HepG2 (cell line): Measurements from ENCODE around the gene CCDC183. TPM values are rescaled to one million over a fixed set of nuclear protein-coding genes. Genes with fewer than 3 reads are reported as not detected.
"Not testable (repeated sequence)": the region's sequence is repeated elsewhere in the genome, so short reads cannot be mapped to it uniquely, and the experiment has no call there.

Source experiments
- ATAC-seq: fragments of 200-7000 bp; cut with Tn5 transposase; 3 replicates; pipeline ENCODE4 v1.9.1; 2020; ENCODE audit warnings: mild to moderate bottlenecking, moderate library complexity
- BruUV-seq: library from RNA; stranded (reverse); fragments of 400-500 nt; replicated peaks from 2 replicates; lab custom pipeline; 2021; lab: Mats Ljungman, UMichigan
- CTCF ChIA-PET: fragments of 300-600 bp; formaldehyde crosslinking; extraction: SDS; loops from one replicate; lab custom pipeline; 2021; ENCODE audit warnings: low total read pairs, inconsistent platforms, low intra/inter-chr PET ratio; lab: Yijun Ruan, JAX
- POLR2A ChIA-PET: fragments of 350-600 bp; sonication (Branson Sonifier 250); formaldehyde crosslinking; loops from one replicate; lab custom pipeline; 2020; ENCODE audit warnings: antibody characterized with exemption, inconsistent platforms; lab: Yijun Ruan, JAX
- DNase-seq: peaks from one replicate; pipeline ENCODE4 v3.0.0-alpha.2; 2015; ENCODE audit warnings: low spot score
- FAIRE-seq: peaks from 3 replicates; lab custom pipeline; 2011; peaks lifted over from hg19 to GRCh38; lab: Jason Lieb, UNC
- H2AFZ ChIP-seq: one replicate; pipeline ENCODE4 v1.6.1; 2011; ENCODE audit warnings: low read length, inconsistent platforms
- H3K27ac ChIP-seq: fragments of 300-600 bp; 3 replicates; pipeline ENCODE4 v1.8.0; 2011; ENCODE audit warnings: mixed run types, mild to moderate bottlenecking, mixed read lengths, low read length, inconsistent platforms; ENCODE audit not compliant: insufficient read depth; ENCODE audit errors: extremely low read length
- H3K27me3 ChIP-seq, 2 experiments: fragments of 200-600 bp in 1 of 2; 2 replicates in 1 of 2; 3 replicates in 1 of 2; pipeline versions ENCODE4 v1.6.0 to v1.8.0; 2011; ENCODE audit warnings: low read length in 2 of 2, mild to moderate bottlenecking in 2 of 2, moderate library complexity in 2 of 2, inconsistent platforms in 1 of 2; ENCODE audit not compliant: insufficient read depth in 2 of 2, control insufficient read depth in 1 of 2
- H3K36me3 ChIP-seq, 2 experiments: fragments of 200-600 bp in 1 of 2; replicated peaks in 1 of 2; 2 replicates in 1 of 2; 3 replicates in 1 of 2; pipeline versions ENCODE4 v1.5.1 to v1.8.0; 2011; ENCODE audit warnings: low read length in 2 of 2, inconsistent platforms in 1 of 2; ENCODE audit not compliant: insufficient read depth in 2 of 2, control insufficient read depth in 1 of 2
- H3K4me1 ChIP-seq: 2 replicates; pipeline ENCODE4 v1.5.1; 2012; ENCODE audit warnings: low read length, inconsistent platforms; ENCODE audit not compliant: insufficient read depth
- H3K4me2 ChIP-seq: 2 replicates; pipeline ENCODE4 v1.6.0; 2011; ENCODE audit warnings: low read depth, low read length, inconsistent platforms
- H3K4me3 ChIP-seq, 3 experiments: fragments of 200-600 bp in 1 of 3; sonication (generic), shearing (Covaris generic) in 1 of 3; replicated peaks in 1 of 3; 2 replicates each; pipeline ENCODE4 v1.5.1; 2011 to 2016; ENCODE audit warnings: low read length in 3 of 3, inconsistent platforms in 2 of 3, low read depth in 2 of 3, mild to moderate bottlenecking in 2 of 3, control low read depth in 1 of 3, mixed read lengths in 1 of 3; ENCODE audit not compliant: insufficient read depth in 1 of 3
- H3K79me2 ChIP-seq: one replicate; pipeline ENCODE4 v1.6.1; 2011; ENCODE audit warnings: low read length, inconsistent platforms; ENCODE audit not compliant: insufficient read depth
- H3K9ac ChIP-seq: 2 replicates; pipeline ENCODE4 v1.6.0; 2011; ENCODE audit warnings: mild to moderate bottlenecking, low read depth, low read length, inconsistent platforms; ENCODE audit not compliant: insufficient read depth
- H3K9me3 ChIP-seq: 2 replicates; pipeline ENCODE4 v1.5.1; 2012; ENCODE audit warnings: mild to moderate bottlenecking, low read length
- H4K20me1 ChIP-seq: 2 replicates; pipeline ENCODE4 v1.6.0; 2011; ENCODE audit warnings: inconsistent platforms, mild to moderate bottlenecking, low read length, moderate library complexity; ENCODE audit not compliant: insufficient read depth
- BHLHE40 ChIP-seq: IDR thresholded peaks from 2 replicates; pipeline ENCODE4 v1.6.1; 2011; ENCODE audit warnings: low read length, improper control_type of control experiment
- CREB1 ChIP-seq, 2 experiments: fragments of 450-650 bp in 1 of 2; IDR thresholded peaks; 2 replicates each; pipeline ENCODE4 v1.6.1; 2016 to 2017; ENCODE audit warnings: control low read depth in 1 of 2, mild to moderate bottlenecking in 1 of 2, missing compliant biosample characterization in 1 of 2, missing genetic modification characterization in 1 of 2
- GABPB1 ChIP-seq: IDR thresholded peaks from 2 replicates; pipeline ENCODE4 v1.6.1; 2016; ENCODE audit warnings: mild to moderate bottlenecking, missing genetic modification reagents, moderate library complexity, missing compliant biosample characterization
- HMGXB4 ChIP-seq, 2 experiments: sonication (generic) in 1 of 2; formaldehyde crosslinking in 1 of 2; IDR thresholded peaks; 2 replicates each; pipeline versions ENCODE4 v1.4.0 to v1.6.1; 2018 to 2020; ENCODE audit warnings: missing genetic modification reagents in 2 of 2, borderline replicate concordance in 1 of 2, low read depth in 1 of 2, mild to moderate bottlenecking in 1 of 2, missing biosample characterization in 1 of 2
- KAT8 ChIP-seq: IDR thresholded peaks from 2 replicates; pipeline ENCODE4 v1.6.1; 2016; ENCODE audit warnings: missing genetic modification reagents, missing compliant biosample characterization
- MED1 ChIP-seq: sonication (generic); formaldehyde crosslinking; IDR thresholded peaks from 2 replicates; pipeline ENCODE4 v1.4.0; 2020; ENCODE audit warnings: missing genetic modification reagents
- RAD51 ChIP-seq: fragments of 450-650 bp; IDR thresholded peaks from 2 replicates; pipeline ENCODE4 v1.6.1; 2016; ENCODE audit warnings: borderline replicate concordance
- USF2 ChIP-seq, 2 experiments: sonication (generic) in 1 of 2; formaldehyde crosslinking in 1 of 2; IDR thresholded peaks; 2 replicates each; pipeline versions ENCODE4 v1.5.1 to v1.6.1; 2011 to 2020; ENCODE audit warnings: borderline replicate concordance in 1 of 2, low read depth in 1 of 2, low read length in 1 of 2, mild to moderate bottlenecking in 1 of 2, missing genetic modification reagents in 1 of 2, moderate library complexity in 1 of 2
- ZBTB33 ChIP-seq: sonication (generic); formaldehyde crosslinking; IDR thresholded peaks from 2 replicates; pipeline ENCODE4 v1.4.0; 2020; ENCODE audit warnings: missing genetic modification reagents
- ZNF687 ChIP-seq: sonication (generic); formaldehyde crosslinking; IDR thresholded peaks from 2 replicates; pipeline ENCODE4 v1.5.1; 2020; ENCODE audit warnings: mild to moderate bottlenecking, missing genetic modification reagents, moderate library complexity
- WGBS: methylation state at CpG from one replicate; pipeline ENCODE4 v1.1.6; 2017; ENCODE audit warnings: low lambda C conversion rate; 5-methylcytosine and 5-hydroxymethylcytosine counted together
- in situ Hi-C: cut with HindIII; loops from 2 replicates; pipeline ENCODE4 v1.10.0; 2017; ENCODE audit warnings: low pct_unique_long_range_greater_than_20kb; ENCODE audit not compliant: extremely low pct_ligation_motif_present
- intact Hi-C: fragments of 100-400 bp; cut with micrococcal nuclease; formaldehyde crosslinking; loops from one replicate; pipeline ENCODE4 v1.10.0; 2022; ENCODE audit not compliant: unreplicated experiment
- polyA plus RNA-seq, 8 experiments: library from polyadenylated mRNA; depleted of rRNA in 3 of 8; stranded (reverse) in 7 of 8; unstranded in 1 of 8; fragments of >200 nt; fragmentation: Illumina TruSeq in 4 of 8; extraction: Trizol in 4 of 8; gene quantifications; 2 replicates each; pipeline versions ENCODE4 v1.2.1 to v1.2.3, GENCODE V29; 2011 to 2016; ENCODE audit warnings: low read depth in 4 of 8, missing spikeins in 1 of 8, mixed read lengths in 1 of 8; ENCODE audit not compliant: insufficient read depth in 1 of 8
- total RNA-seq, 5 experiments: library from RNA; depleted of rRNA; stranded (reverse); fragments of >200 nt; fragmentation: Illumina TruSeq; extraction: Trizol; gene quantifications; 2 replicates each; pipeline ENCODE4 v1.2.3, GENCODE V29; 2016; ENCODE audit warnings: low read depth in 1 of 5

The CCDC183 gene
- total and polyA plus RNA-seq, 2 of the 13 experiments (the other 11 are each of a cell fraction or from before 2014, with no cell fraction given) = 5.0 to 66.4 TPM

- H2AFZ ChIP-seq; H3K79me2 ChIP-seq; H3K9ac ChIP-seq; intact Hi-C loops; H3K27me3 ChIP-seq; H3K36me3 ChIP-seq; in situ Hi-C loops; H4K20me1 ChIP-seq; BruUV-seq; H3K27ac ChIP-seq; DNase-seq; ATAC-seq; H3K9me3 ChIP-seq; TF ChIP-seq USF2 (IDR thresholded peaks at IDR 0.05; ENCODE audit: low read depth, low read length); CREB1 (CRISPR knock-in tag; IDR thresholded peaks at IDR 0.05): not testable (repeated sequence)
- Histone ChIP-seq H3K4me3 (0 out of 6 replicates have a peak overlapping the region, but pooled peaks of 1 of the 3 experiments have one; percentile 50), H3K4me2 (peak overlapping the region; percentile 42), H3K4me1 (peaks cover 60% of the 10 kb centered on the region)
- peak; percentile 23 for FAIRE-seq
- POLR2A ChIA-PET = interaction anchor here (0.6 kb wide), 2 partner anchors 13 to 31 kb away, joined by 3 to 4 read pairs; no protein-coding TSS in a partner anchor
- 23% methylated on average over 8 of the region's 18 CpGs for WGBS
- CTCF ChIA-PET = interaction anchor here (1.6 kb wide), 1 partner anchor 18 kb away, joined by 7 read pairs; no protein-coding TSS in a partner anchor
- TF ChIP-seq KAT8 (CRISPR knock-in tag) (0 out of 2 replicates have a peak, but pooled peaks have one; percentile 19), USF2 (CRISPR knock-in tag; IDR thresholded peaks at IDR 0.05; ENCODE audit: borderline replicate concordance) (peak; percentile 74; the same call in 1 of the 2 replicates), MED1 (CRISPR knock-in tag) (0 out of 2 replicates have a peak, but pooled peaks have one; percentile 17), ZBTB33 (CRISPR knock-in tag) (0 out of 2 replicates have a peak, but pooled peaks have one; percentile 5), GABPB1 (0 out of 2 replicates have a peak, but pooled peaks have one; percentile 11), BHLHE40 (peak; percentile 53; the same call in 1 of the 2 replicates), HMGXB4 (CRISPR knock-in tag; IDR thresholded peaks at IDR 0.05; ENCODE audit: borderline replicate concordance in 1 of 2, low read depth in 1 of 2) (peak in 1 of 2 experiments; percentile 14; a peak in 1 of 4 replicates), RAD51 (peak; percentile 72; the same call in 1 of the 2 replicates), ZNF687 (CRISPR knock-in tag) (peak; percentile 46), CREB1 (IDR thresholded peaks at IDR 0.05) (peak; percentile 68)
Observed at GRCh38 chr9:136766410-136767120, 29.6 kb upstream of the CCDC183 start.
